ENCODE measurements around the gene NHERF1. TPM values are rescaled to one million over a fixed set of nuclear protein-coding genes. Genes with fewer than 3 reads are reported as not detected.

Gene NHERF1
- total and polyA plus RNA-seq, 2 donors (not counting 3 experiments of a cell fraction or from before 2014, with no cell fraction given) = 24.4 to 26.9 TPM

DNA sequence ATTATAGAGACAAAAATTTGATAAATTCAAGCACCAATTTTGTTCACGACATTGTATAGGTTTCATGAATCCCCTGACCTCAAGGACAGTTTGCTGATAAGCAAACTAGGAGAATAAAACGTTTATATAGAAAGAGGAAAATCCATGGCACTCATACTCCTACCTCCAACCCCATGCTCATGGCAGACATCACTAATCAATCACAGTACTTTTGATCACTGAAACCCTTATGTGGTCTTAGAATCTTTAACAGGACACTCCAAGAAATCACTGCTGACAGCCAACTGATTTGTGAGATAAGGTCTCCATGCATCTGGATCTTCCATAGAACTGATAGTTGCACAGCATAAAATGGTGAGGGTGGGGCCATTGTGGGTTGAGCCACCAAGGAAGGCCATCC, 4.7 kb upstream of the NHERF1 start:
- H3K79me2 ChIP-seq (ENCODE audit: control insufficient read depth, insufficient read depth, low read length) = no peaks in the 10 kb centered on the region
- peaks cover 8% of the 10 kb centered on the region for H3K4me1 ChIP-seq (ENCODE audit: control insufficient read depth, extremely low read depth, insufficient read depth, low read length)
- no peak overlapping the region for H3K4me3 ChIP-seq (replicated peaks in 1 of 3; ENCODE audit: insufficient read depth in 1 of 3, low read depth in 1 of 3, low read length in 3 of 3)
- no peak overlapping the region for H3K27ac ChIP-seq (ENCODE audit: insufficient read depth, low read depth, low read length)
- no peak for TF ChIP-seq MAX (IDR thresholded peaks at IDR 0.05; ENCODE audit: insufficient read depth, insufficient read length)
- no peak for TF ChIP-seq FOS (IDR thresholded peaks at IDR 0.05; ENCODE audit: borderline replicate concordance, insufficient read depth, low read length)
- TF ChIP-seq POLR2AphosphoS5 (IDR thresholded peaks at IDR 0.05; ENCODE audit: insufficient read depth, low read depth, low read length) = no peak
- no peak for TF ChIP-seq JUN (IDR thresholded peaks at IDR 0.05; ENCODE audit: borderline replicate concordance, insufficient read depth, insufficient read length, low read depth)
- no peaks in the 10 kb centered on the region for H4K20me1 ChIP-seq (replicated peaks; ENCODE audit: control insufficient read depth, extremely low read depth, insufficient read depth, low read length)
- POLR2A ChIA-PET = no interaction called here
- no peaks in the 10 kb centered on the region for H3K9me3 ChIP-seq (replicated peaks; ENCODE audit: control insufficient read depth, insufficient read depth, low read length)
- H3K36me3 ChIP-seq (ENCODE audit: control insufficient read depth in 2 of 2, extremely low read depth in 1 of 2, insufficient read depth in 2 of 2, low read length in 2 of 2) = no peaks in the 10 kb centered on the region
- H3K27me3 ChIP-seq (ENCODE audit: control insufficient read depth in 2 of 2, insufficient read depth in 2 of 2, low read length in 2 of 2) = peaks cover 3 to 9% of the 10 kb centered on the region in 2 experiments
- H3K9me1 ChIP-seq (replicated peaks; ENCODE audit: control insufficient read depth, extremely low read depth, insufficient read depth, low read length) = no peaks in the 10 kb centered on the region
- DNase-seq (ENCODE audit: low read depth, low spot score) (no peak), FAIRE-seq (no peak)
- intact Hi-C loops (cut with micrococcal nuclease) = loop anchor here (1.0 to 10.0 kb wide), 5 partner anchors 27 to 1429 kb away; partner anchors contain the start of gene CDC42EP4
- dilution Hi-C loops (cut with MboI; ENCODE audit: extremely low pct_ligation_motif_present, low sequenced_read_pairs) = no loop called here
- H3K4me2 ChIP-seq (ENCODE audit: insufficient read depth, low read length) = no peak overlapping the region
- H2AFZ ChIP-seq (ENCODE audit: low read depth, low read length) = no peak overlapping the region
- BruUV-seq (replicated peaks) = no TSS peak
- no peak overlapping the region for H3K9ac ChIP-seq (replicated peaks; ENCODE audit: extremely low read depth, insufficient read depth, low read length)
- CTCF ChIA-PET = interaction anchor here (1.6 to 4.2 kb wide), 2 partner anchors 19 to 120 kb away, joined by 6 to 83 read pairs; no protein-coding TSS in a partner anchor

DNA sequence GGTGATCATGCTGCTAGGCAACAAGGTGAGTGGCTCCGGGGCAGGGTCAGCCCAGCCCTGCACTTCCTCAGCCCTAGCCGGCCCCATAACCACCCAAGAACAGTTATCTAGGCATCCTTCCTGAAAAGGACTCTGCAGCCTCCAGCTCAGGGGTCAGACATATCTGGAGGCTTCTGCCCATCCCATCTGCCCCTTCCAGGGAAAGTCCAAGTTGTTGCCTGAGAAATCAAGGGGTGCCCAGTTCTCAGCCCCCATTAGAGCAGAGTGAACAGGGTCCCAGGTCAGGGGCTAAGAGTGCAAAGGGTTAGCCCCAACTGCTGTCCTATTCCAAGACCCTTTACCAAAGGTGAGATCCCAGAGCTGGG, 4.1 kb upstream of the NHERF1 start:
- Histone ChIP-seq H3K79me2 (ENCODE audit: control insufficient read depth, insufficient read depth, low read length) (no peaks in the 10 kb centered on the region), H3K27me3 (ENCODE audit: control insufficient read depth in 2 of 2, insufficient read depth in 2 of 2, low read length in 2 of 2) (peaks cover 0 to 4% of the 10 kb centered on the region in 2 experiments), H2AFZ (ENCODE audit: low read depth, low read length) (no peak overlapping the region), H3K9me3 (replicated peaks; ENCODE audit: control insufficient read depth, insufficient read depth, low read length) (no peaks in the 10 kb centered on the region), H3K9me1 (replicated peaks; ENCODE audit: control insufficient read depth, extremely low read depth, insufficient read depth, low read length) (no peaks in the 10 kb centered on the region), H3K4me2 (ENCODE audit: insufficient read depth, low read length) (no peak overlapping the region), H3K4me3 (replicated peaks in 1 of 3; ENCODE audit: insufficient read depth in 1 of 3, low read depth in 1 of 3, low read length in 3 of 3) (no peak overlapping the region), H3K36me3 (ENCODE audit: control insufficient read depth in 2 of 2, extremely low read depth in 1 of 2, insufficient read depth in 2 of 2, low read length in 2 of 2) (no peaks in the 10 kb centered on the region), H3K27ac (ENCODE audit: insufficient read depth, low read depth, low read length) (no peak overlapping the region), H3K9ac (replicated peaks; ENCODE audit: extremely low read depth, insufficient read depth, low read length) (no peak overlapping the region), H3K4me1 (ENCODE audit: control insufficient read depth, extremely low read depth, insufficient read depth, low read length) (peaks cover 8% of the 10 kb centered on the region), H4K20me1 (replicated peaks; ENCODE audit: control insufficient read depth, extremely low read depth, insufficient read depth, low read length) (no peaks in the 10 kb centered on the region)
- FAIRE-seq (no peak), DNase-seq (ENCODE audit: low read depth, low spot score) (no peak)
- no peak for TF ChIP-seq JUN (IDR thresholded peaks at IDR 0.05; ENCODE audit: borderline replicate concordance, insufficient read depth, insufficient read length, low read depth)
- CTCF ChIA-PET = interaction anchor here (0.6 to 4.2 kb wide), 20 partner anchors 8 to 365 kb away, joined by 3 to 84 read pairs (median 8); partner anchors contain the start of genes FDXR and NAT9
- intact Hi-C loops (cut with micrococcal nuclease) = loop anchor here (1.0 to 10.0 kb wide), 5 partner anchors 26 to 1430 kb away; partner anchors contain the start of gene CDC42EP4
- dilution Hi-C loops (cut with MboI; ENCODE audit: extremely low pct_ligation_motif_present, low sequenced_read_pairs) = no loop called here
- BruUV-seq (replicated peaks) = no TSS peak
- POLR2A ChIA-PET = interaction anchor here (1.4 kb wide), 1 partner anchor 32 kb away, joined by 4 read pairs; the partner anchor contains the start of gene NAT9
